ENCODE measurements around the gene PPBP.

DNA sequence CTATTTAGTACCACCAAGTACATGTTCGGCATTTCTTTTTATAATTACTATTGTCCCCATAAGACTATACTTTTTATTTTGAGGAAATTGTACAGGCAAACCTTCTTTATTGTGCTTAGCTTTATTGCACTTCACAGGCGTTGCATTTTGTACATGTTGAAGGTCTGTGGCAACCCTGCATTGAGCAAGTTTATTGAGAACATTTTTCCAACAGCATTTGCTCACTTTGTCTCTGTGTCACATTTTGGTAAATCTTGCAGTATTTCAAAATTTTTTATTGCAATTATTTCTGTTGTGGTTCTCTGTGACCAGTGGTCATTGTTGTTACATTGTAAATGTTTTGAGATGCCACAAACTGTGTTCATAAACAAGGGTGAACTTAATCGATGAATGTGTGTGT lies 21.3 kb upstream of the PPBP start:
- TF ChIP-seq CTCF (IDR thresholded peaks at IDR 0.05; ENCODE audit: borderline replicate concordance, extremely low read depth, low read length, poor library complexity, severe bottlenecking) (no peak), EZH2 (IDR thresholded peaks at IDR 0.05; ENCODE audit: borderline replicate concordance, low read depth, low read length, severe bottlenecking) (no peak)

Measured in DND-41 (cell line).